SK-N-SH treated with all-trans-retinoic acid at 6 μM for 48 hours (cell line): ENCODE results near the gene CFAP20DC.

ENCODE experiments used
- ATAC-seq: fragments of 200-7000 bp; cut with Tn5 transposase; 3 replicates; pipeline ENCODE4 v1.9.1; 2020; ENCODE audit warnings: mild to moderate bottlenecking, moderate library complexity
- ARNTL ChIP-seq: fragments of 450-650 bp; formaldehyde crosslinking; IDR thresholded peaks from 2 replicates; pipeline ENCODE4 v1.5.0; 2020; ENCODE audit warnings: low read depth, mild to moderate bottlenecking, moderate library complexity, borderline replicate concordance
- BACH2 ChIP-seq: fragments of 250-450 bp; sonication (Bioruptor Pico); IDR thresholded peaks from 2 replicates; pipeline ENCODE4 v1.9.0; 2021; ENCODE audit warnings: mild to moderate bottlenecking, borderline replicate concordance
- CREB5 ChIP-seq: fragments of 250-450 bp; sonication (Bioruptor Pico); IDR thresholded peaks from 2 replicates; pipeline ENCODE4 v1.5.1; 2020; ENCODE audit warnings: low read depth, mild to moderate bottlenecking, moderate library complexity
- CSDC2 ChIP-seq: fragments of 250-450 bp; sonication (Bioruptor Pico); IDR thresholded peaks from 2 replicates; pipeline ENCODE4 v1.5.0; 2020; ENCODE audit warnings: mild to moderate bottlenecking, moderate library complexity
- CSRNP3 ChIP-seq: fragments of 250-450 bp; sonication (Bioruptor Pico); IDR thresholded peaks from 2 replicates; pipeline ENCODE4 v1.5.1; 2021; ENCODE audit warnings: mild to moderate bottlenecking, moderate library complexity
- ESRRG ChIP-seq: fragments of 250-450 bp; sonication (Bioruptor Pico); IDR thresholded peaks from 2 replicates; pipeline ENCODE4 v1.6.1; 2021; ENCODE audit warnings: mild to moderate bottlenecking
- ISL1 ChIP-seq: fragments of 250-450 bp; sonication (Bioruptor Pico); IDR thresholded peaks from 2 replicates; pipeline ENCODE4 v2.1.2; 2022; ENCODE audit warnings: mild to moderate bottlenecking, moderate library complexity
- OSR1 ChIP-seq: fragments of 250-450 bp; sonication (Bioruptor Pico); IDR thresholded peaks from 2 replicates; pipeline ENCODE4 v1.8.0; 2022; ENCODE audit warnings: moderate library complexity, mild to moderate bottlenecking, inconsistent platforms
- POU6F1 ChIP-seq: fragments of 250-450 bp; sonication (Bioruptor Pico); IDR thresholded peaks from 2 replicates; pipeline ENCODE4 v1.8.0; 2021; ENCODE audit warnings: low read depth, mild to moderate bottlenecking, moderate library complexity, borderline replicate concordance
- PPARA ChIP-seq: fragments of 250-450 bp; sonication (Bioruptor Pico); IDR thresholded peaks from 2 replicates; pipeline ENCODE4 v1.5.0; 2020; ENCODE audit warnings: mild to moderate bottlenecking, borderline replicate concordance
- RARB ChIP-seq: fragments of 250-450 bp; sonication (Bioruptor Pico); IDR thresholded peaks from 2 replicates; pipeline ENCODE4 v1.8.0; 2021; ENCODE audit warnings: mild to moderate bottlenecking, moderate library complexity
- SNAI2 ChIP-seq: fragments of 250-450 bp; sonication (Bioruptor Pico); IDR thresholded peaks from 2 replicates; pipeline ENCODE4 v1.5.0; 2020; ENCODE audit warnings: mild to moderate bottlenecking, moderate library complexity
- TCF4 ChIP-seq: fragments of 250-450 bp; sonication (Bioruptor Pico); IDR thresholded peaks from 2 replicates; pipeline ENCODE4 v1.8.0; 2021; ENCODE audit warnings: mild to moderate bottlenecking, moderate library complexity, borderline replicate concordance
- TOX ChIP-seq: fragments of 250-450 bp; sonication (Bioruptor Pico); IDR thresholded peaks from 2 replicates; pipeline ENCODE4 v1.8.0; 2021; ENCODE audit warnings: mild to moderate bottlenecking, moderate library complexity, borderline replicate concordance
- TSHZ2 ChIP-seq: fragments of 250-450 bp; sonication (Bioruptor Pico); IDR thresholded peaks from 2 replicates; pipeline ENCODE4 v1.5.0; 2020; ENCODE audit warnings: mild to moderate bottlenecking, moderate library complexity
- ZC3H10 ChIP-seq: fragments of 250-450 bp; sonication (Bioruptor Pico); IDR thresholded peaks from 2 replicates; pipeline ENCODE4 v1.5.1; 2021; ENCODE audit warnings: mild to moderate bottlenecking, moderate library complexity
- ZFP3 ChIP-seq: fragments of 250-450 bp; sonication (Bioruptor Pico); IDR thresholded peaks from 2 replicates; pipeline ENCODE4 v1.5.0; 2020; ENCODE audit warnings: mild to moderate bottlenecking, moderate library complexity
- ZFP30 ChIP-seq: fragments of 450-650 bp; formaldehyde crosslinking; IDR thresholded peaks from 2 replicates; pipeline ENCODE4 v1.5.0; 2022; ENCODE audit warnings: mild to moderate bottlenecking, moderate library complexity
- ZNF565 ChIP-seq: fragments of 450-650 bp; formaldehyde crosslinking; conservative IDR thresholded peaks from 2 replicates; pipeline ENCODE4 v1.5.0; 2020; ENCODE audit warnings: low read depth, mild to moderate bottlenecking, moderate library complexity
- ZNF70 ChIP-seq: fragments of 450-650 bp; formaldehyde crosslinking; IDR thresholded peaks from 2 replicates; pipeline ENCODE4 v1.5.0; 2020; ENCODE audit warnings: mild to moderate bottlenecking, moderate library complexity
- ZNF8 ChIP-seq: fragments of 450-650 bp; formaldehyde crosslinking; IDR thresholded peaks from 2 replicates; pipeline ENCODE4 v1.5.0; 2020; ENCODE audit warnings: mild to moderate bottlenecking, moderate library complexity

Gene CFAP20DC

GRCh38 chr3:58979840-58980239 is 70.0 kb downstream of the CFAP20DC start:
- no peak for ATAC-seq
- TF ChIP-seq CREB5 (CRISPR knock-in tag) (no peak), ZC3H10 (no peak), OSR1 (CRISPR knock-in tag) (no peak), ESRRG (no peak), ZNF565 (CRISPR knock-in tag) (no peak), ARNTL (CRISPR knock-in tag) (no peak), TOX (CRISPR knock-in tag) (no peak), RARB (CRISPR knock-in tag) (no peak), TCF4 (no peak), TSHZ2 (CRISPR knock-in tag) (no peak)
- TF ChIP-seq, all 23 proteins: peak for 0

- TF ChIP-seq ZNF70 (CRISPR knock-in tag), result no peak
- no peak for TF ChIP-seq TSHZ2 (CRISPR knock-in tag)
- TF ChIP-seq CREB5 (CRISPR knock-in tag), result no peak
- no peak for TF ChIP-seq ARNTL (CRISPR knock-in tag)
- no peak for TF ChIP-seq ZNF8 (CRISPR knock-in tag)
- no peak for TF ChIP-seq ZFP30 (CRISPR knock-in tag)
- TF ChIP-seq PPARA (CRISPR knock-in tag), result no peak
- no peak for TF ChIP-seq CSDC2 (CRISPR knock-in tag)
- no peak for TF ChIP-seq TOX (CRISPR knock-in tag)
- TF ChIP-seq RARB (CRISPR knock-in tag), result no peak
- TF ChIP-seq SNAI2 (CRISPR knock-in tag), result no peak
- TF ChIP-seq ISL1 (CRISPR knock-in tag), result no peak
- TF ChIP-seq ZFP3 (CRISPR knock-in tag), result no peak
- no peak for TF ChIP-seq ESRRG
- no peak for TF ChIP-seq BACH2 (CRISPR knock-in tag)
- TF ChIP-seq CSRNP3, result no peak
- TF ChIP-seq OSR1 (CRISPR knock-in tag), result no peak
- TF ChIP-seq POU6F1, result no peak
- no peak for TF ChIP-seq ZNF565 (CRISPR knock-in tag)
- no peak for TF ChIP-seq TCF4
These were observed 76.0 kb downstream of the CFAP20DC start for GRCh38 chr3:58973796-58974195.

More at GRCh38 chr3:58973796-58974195, 76.0 kb downstream of the CFAP20DC start:
- ATAC-seq, result no peak
